GM12801 (cell line): Measurements from ENCODE around the gene ENTPD8.

Experiments
- TF ChIP-seq, protein P1 (sequence below): IDR thresholded peaks from one replicate; pipeline ENCODE4 v1.5.1; 2011; ENCODE audit warnings: control low read depth; ENCODE audit not compliant: insufficient read length; ENCODE audit errors: extremely low read depth

The ENTPD8 gene

DNA sequence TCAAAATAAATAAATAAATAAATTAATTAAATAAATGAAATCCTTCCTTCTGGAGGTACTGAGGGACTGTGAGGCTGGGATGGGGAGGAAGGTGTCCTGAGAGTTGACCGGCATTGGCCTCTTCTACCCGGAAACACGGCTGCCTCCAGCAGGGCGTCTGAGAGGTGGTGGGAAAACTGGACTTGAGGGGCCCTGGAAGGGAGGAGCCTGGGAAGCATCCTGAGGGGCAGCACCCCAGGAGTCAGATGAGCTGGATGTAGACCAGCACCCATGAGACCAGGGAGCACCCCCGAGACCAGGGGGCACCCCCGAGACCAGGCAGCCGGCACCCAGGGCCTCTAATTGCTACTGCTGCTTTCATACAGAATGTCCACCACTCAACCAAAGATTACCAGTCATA, 26.7 kb upstream of the ENTPD8 start:
- TF ChIP-seq, protein P1, sequence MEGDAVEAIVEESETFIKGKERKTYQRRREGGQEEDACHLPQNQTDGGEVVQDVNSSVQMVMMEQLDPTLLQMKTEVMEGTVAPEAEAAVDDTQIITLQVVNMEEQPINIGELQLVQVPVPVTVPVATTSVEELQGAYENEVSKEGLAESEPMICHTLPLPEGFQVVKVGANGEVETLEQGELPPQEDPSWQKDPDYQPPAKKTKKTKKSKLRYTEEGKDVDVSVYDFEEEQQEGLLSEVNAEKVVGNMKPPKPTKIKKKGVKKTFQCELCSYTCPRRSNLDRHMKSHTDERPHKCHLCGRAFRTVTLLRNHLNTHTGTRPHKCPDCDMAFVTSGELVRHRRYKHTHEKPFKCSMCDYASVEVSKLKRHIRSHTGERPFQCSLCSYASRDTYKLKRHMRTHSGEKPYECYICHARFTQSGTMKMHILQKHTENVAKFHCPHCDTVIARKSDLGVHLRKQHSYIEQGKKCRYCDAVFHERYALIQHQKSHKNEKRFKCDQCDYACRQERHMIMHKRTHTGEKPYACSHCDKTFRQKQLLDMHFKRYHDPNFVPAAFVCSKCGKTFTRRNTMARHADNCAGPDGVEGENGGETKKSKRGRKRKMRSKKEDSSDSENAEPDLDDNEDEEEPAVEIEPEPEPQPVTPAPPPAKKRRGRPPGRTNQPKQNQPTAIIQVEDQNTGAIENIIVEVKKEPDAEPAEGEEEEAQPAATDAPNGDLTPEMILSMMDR, result no peak

DNA sequence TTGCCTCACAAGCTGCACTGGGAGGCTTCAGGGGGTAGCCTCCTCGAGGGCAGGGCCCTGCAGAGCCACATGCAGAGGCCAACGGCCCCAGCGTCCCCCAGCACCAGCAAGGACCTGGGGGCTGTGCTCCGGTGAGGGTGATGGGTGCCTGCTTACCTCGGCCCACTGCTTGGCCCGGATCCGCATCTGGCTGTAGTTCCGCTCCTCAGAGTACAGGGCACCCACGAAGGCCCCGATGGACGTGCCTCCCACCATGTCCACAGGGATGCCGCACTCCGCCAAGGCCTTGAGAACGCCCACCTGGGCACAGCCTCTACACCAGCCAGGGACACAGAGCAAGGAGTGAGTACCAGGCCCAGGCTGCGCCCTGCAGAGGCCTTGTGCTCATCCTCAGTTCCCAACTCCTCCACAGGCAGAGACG, 26.0 kb upstream of the ENTPD8 start:
- TF ChIP-seq, protein P1, result no peak

DNA sequence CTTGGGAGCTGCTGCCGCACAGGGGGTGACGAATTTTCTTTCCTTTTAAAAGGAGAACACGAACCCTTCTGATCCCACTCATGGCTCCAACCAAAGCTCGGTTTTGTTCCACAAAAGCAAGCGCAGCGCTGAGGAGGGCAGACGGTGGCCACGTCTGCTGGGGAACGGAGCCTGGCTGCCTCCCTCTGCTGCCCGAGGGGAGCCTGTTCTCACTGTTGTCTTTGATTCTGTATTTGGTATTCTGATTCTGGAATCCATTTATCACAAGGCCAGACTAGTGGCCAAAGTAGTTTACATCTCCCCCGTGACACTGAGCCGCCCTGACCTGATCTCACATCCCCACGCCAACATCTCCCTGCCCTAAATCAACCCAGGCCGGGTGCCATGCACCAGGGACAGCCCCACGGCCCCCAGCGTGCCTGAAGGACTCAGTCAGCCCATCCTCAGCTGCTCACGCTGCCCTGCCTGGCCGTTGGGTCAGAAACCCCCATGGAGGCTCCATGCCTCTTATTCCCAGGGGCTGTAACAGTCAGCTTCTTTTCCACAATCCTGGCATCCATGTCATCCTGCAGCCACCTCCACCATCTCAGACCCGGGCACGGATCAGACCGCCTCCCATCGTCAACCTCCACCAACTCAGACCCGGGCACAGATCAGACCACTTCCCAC, 24.7 kb upstream of the ENTPD8 start:
- TF ChIP-seq, protein P1, result no peak

DNA sequence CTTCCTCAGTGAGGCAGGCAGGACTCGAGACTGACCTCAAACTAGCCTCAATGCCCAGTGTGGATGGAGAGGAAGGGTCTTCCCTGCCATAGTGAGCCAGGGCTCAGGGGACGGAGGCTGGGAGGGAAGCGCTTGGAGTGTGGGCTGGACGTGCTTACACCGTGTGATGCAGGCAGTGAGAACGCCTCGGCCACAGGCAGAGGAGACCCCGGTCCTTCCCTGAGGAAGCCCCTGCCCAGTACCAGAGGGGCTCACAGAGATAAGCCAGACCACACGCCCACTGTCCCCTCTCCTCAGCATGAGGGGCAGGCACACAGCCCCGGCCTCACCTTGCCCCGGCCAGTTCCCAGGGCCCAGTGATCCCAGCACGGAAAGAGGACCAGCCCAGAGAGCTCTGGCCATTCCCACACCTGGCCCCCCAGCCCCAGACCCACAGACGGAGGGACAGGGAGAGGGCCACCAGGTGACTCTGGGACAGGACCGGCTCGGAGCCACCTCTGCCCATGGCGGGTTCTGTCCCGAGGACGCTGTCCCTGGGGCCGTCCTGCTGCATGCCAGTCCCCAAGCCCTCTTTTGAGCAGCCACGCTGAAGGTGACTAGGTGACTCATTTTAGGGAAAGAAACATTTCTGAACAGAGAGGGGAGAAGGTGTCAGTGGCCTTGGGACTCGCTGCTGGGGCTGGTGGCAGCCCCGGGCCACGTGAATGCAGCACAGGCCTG, 24.0 kb upstream of the ENTPD8 start:
- TF ChIP-seq, protein P1, result no peak

DNA sequence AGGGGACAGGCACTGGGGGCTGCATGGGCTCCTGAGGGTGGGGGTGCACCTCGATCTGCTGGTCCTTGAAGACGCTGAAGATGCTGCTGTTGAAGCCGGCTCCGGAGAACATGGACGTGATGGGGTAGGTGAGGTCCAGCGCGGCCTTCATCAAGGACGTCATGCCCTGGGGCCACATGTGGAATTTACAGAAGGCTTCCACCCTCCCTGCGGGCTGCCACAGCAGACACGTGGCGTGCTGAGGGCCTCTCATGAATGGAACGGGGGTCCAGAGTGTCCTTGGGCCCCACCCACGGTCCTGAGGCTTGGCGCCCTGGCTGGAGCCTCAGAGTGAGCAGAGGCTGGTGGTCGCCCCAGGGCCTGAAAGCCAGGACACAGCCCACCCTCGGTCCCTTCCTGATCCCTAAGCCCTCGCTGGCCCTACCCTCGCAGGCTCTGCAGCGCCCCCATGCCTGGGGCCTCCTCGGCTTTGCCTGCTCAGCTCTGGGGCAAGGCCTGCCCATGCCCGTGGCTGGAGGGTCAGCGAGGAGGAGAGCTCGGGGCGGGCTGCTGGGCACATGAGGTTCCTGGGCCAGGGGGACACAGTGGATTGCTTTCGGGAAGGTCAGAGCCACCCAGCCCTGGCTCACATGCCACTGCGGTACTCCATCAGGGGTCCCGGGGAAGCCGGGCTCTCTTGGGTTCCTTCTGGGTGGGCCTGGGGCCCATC, 23.3 kb upstream of the ENTPD8 start:
- TF ChIP-seq, protein P1, result no peak

DNA sequence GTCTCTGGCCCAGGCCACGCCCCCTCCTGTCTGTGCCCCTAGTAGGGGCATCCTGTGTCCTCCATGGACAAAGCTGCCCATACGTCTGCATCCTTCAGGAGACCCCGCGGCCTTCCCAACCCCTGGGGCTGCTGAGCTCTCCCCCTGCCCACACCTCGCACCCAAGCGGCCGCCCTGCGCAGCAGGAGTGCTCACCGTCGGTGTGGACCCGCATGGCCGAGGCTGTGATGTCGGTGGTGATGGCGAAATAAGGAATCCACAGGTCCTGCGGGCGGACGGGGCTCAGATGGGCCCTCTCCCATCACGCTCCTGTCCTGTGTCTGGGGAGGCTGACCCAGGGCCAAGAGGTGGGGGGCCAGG, 22.8 kb upstream of the ENTPD8 start:
- TF ChIP-seq, protein P1, result no peak

DNA sequence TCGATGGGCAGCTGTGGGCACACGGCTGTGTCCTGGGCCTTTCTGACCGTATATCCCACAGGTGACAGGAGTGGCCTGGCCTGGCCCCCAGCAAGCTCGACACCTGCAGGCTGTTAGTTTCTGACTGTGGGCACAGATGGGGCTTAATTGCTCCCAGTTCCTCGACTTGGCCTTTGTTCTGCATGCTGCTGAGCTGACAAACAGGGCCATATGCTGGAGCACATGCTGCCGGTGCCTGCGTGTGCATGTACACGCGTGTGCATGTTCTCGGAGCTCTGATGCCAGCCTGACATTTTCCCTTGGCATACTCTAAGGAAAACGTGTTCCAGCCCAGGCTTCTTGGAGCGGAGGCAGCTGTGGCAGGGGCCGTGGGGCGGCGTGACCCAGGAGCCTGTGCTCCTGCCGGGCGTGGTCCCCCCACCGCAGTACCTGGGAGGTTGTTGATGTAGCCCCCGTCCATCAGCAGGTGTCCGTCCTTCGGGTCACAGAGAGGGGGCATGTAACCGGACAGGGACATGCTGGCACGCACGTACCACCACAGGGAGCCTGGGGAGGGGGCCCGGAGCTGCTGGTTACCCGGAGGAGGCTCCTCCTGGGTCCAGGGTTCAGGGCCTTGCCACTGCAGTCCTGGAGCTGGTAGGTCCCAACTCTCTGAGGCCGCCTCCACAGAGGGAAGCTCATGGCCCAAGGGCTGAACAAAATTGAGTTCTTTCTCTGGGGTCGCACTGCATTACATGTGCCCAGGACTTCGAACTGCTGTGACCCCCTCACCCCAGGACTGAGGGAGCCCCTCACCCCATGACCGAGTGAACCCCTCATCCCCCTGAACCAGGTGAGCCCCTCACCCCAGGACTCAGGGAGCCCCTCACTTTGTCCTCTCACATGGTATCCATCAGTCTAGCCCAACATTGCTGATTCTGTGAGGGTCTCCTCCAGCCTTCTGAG, 22.1 kb upstream of the ENTPD8 start:
- TF ChIP-seq, protein P1, result no peak
